WTC11 (cell line): Measurements from ENCODE around the gene CLTA.

Experiments used
- TF ChIP-seq, protein P1 (sequence below): sonication (generic); formaldehyde crosslinking; conservative IDR thresholded peaks from 2 replicates; pipeline ENCODE4 v1.8.1; 2022; ENCODE audit warnings: mild to moderate bottlenecking, missing genetic modification reagents
- TF ChIP-seq, protein P2 (sequence below): fragments of 200-600 bp; IDR thresholded peaks from 2 replicates; pipeline ENCODE4 v1.8.0; 2022; ENCODE audit warnings: antibody characterized with exemption

DNA sequence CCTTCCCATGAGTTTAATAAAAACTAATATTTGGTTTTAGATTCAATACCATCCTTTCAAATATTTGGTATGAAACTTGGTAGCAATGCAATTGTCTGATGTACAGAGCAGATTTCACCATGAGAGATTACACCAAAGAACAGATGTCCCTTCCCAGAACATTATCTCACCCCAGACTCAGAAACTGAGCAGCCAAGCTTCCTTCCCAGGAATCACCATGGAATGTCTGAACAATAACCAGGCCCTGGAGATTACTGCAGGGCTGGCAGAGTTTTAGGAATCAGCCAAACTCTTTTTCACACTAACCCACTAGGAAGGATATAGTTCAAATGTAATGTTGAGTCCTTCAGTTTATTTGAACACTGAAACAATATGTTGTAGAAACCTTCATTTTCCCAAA is 23.9 kb downstream of the CLTA start:
- TF ChIP-seq, protein P1, sequence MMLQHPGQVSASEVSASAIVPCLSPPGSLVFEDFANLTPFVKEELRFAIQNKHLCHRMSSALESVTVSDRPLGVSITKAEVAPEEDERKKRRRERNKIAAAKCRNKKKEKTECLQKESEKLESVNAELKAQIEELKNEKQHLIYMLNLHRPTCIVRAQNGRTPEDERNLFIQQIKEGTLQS (CRISPR knock-in tag): no peak
- TF ChIP-seq, protein P2, sequence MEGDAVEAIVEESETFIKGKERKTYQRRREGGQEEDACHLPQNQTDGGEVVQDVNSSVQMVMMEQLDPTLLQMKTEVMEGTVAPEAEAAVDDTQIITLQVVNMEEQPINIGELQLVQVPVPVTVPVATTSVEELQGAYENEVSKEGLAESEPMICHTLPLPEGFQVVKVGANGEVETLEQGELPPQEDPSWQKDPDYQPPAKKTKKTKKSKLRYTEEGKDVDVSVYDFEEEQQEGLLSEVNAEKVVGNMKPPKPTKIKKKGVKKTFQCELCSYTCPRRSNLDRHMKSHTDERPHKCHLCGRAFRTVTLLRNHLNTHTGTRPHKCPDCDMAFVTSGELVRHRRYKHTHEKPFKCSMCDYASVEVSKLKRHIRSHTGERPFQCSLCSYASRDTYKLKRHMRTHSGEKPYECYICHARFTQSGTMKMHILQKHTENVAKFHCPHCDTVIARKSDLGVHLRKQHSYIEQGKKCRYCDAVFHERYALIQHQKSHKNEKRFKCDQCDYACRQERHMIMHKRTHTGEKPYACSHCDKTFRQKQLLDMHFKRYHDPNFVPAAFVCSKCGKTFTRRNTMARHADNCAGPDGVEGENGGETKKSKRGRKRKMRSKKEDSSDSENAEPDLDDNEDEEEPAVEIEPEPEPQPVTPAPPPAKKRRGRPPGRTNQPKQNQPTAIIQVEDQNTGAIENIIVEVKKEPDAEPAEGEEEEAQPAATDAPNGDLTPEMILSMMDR: no peak
